Measurements from ENCODE around the gene SETBP1.

Gene SETBP1

DNA sequence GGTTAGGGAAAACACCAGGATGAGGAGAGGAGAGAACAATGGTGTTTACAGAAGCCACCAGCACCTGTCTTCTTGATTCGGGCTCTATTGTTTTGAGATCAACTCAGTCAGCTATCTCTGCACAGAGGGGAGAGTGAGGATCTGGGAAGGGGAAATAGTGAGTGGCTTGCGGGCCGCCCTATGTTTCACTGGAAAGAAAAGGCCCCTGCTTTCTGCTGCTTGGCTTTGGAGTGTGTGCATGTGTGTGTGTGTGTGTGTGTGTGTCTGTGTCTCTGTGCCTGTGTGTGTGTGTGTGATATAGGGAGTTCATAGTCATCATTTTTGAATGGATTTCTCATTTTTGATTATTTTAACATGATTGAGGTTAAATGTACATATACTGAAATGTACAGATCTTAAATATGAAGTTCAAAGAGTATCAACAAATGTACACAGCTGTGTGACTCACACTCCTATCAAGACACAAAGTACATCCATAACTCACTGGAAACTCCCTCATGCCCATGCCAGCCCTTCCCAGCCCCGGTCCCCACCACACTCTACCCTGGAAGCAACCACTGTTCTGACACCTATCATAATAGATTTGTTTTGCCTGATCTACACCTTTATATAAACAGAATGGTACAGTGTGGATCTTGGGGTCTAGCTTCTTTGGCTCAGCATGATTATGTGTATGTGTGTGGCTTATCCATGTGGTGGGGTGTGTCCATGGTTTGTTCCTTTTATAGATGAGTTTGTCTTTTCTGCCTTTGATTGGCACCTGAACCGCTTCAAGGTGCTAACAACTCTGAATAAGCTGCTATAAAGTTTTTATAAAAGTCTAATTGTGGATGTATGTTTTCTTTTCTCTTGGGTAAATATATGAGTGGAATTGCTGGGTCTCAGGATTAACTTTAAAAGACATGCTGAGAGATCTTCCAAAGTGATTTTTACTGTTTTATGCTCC is 258.3 kb downstream of the SETBP1 start:
- TF ChIP-seq CTCF (IDR thresholded peaks at IDR 0.05; ENCODE audit: control insufficient read depth, extremely low read depth, insufficient read depth) = no peak
- DNase-seq (ENCODE audit: low read depth) = no peak
- H3K4me3 ChIP-seq (ENCODE audit: low read depth, low read length) = no peak overlapping the region

GRCh38 chr18:44941516-44941915 is 260.8 kb downstream of the SETBP1 start:
- no peak for DNase-seq (ENCODE audit: low read depth)
- no peak overlapping the region for H3K4me3 ChIP-seq (ENCODE audit: low read depth, low read length)
- TF ChIP-seq CTCF (IDR thresholded peaks at IDR 0.05; ENCODE audit: control insufficient read depth, extremely low read depth, insufficient read depth) = no peak

GRCh38 chr18:44942073-44942472 is 261.4 kb downstream of the SETBP1 start:
- no peak for DNase-seq (ENCODE audit: low read depth)
- H3K4me3 ChIP-seq (ENCODE audit: low read depth, low read length) = no peak overlapping the region
- no peak for TF ChIP-seq CTCF (IDR thresholded peaks at IDR 0.05; ENCODE audit: control insufficient read depth, extremely low read depth, insufficient read depth)

- no peak for DNase-seq (ENCODE audit: low read depth)
- no peak for TF ChIP-seq CTCF (IDR thresholded peaks at IDR 0.05; ENCODE audit: control insufficient read depth, extremely low read depth, insufficient read depth)
- no peak overlapping the region for H3K4me3 ChIP-seq (ENCODE audit: low read depth, low read length)
These were observed 262.7 kb downstream of the SETBP1 start for GRCh38 chr18:44943311-44943881.

GRCh38 chr18:44944461-44944860 is 263.8 kb downstream of the SETBP1 start:
- TF ChIP-seq CTCF (IDR thresholded peaks at IDR 0.05; ENCODE audit: control insufficient read depth, extremely low read depth, insufficient read depth) = no peak
- no peak overlapping the region for H3K4me3 ChIP-seq (ENCODE audit: low read depth, low read length)
- no peak for DNase-seq (ENCODE audit: low read depth)

DNA sequence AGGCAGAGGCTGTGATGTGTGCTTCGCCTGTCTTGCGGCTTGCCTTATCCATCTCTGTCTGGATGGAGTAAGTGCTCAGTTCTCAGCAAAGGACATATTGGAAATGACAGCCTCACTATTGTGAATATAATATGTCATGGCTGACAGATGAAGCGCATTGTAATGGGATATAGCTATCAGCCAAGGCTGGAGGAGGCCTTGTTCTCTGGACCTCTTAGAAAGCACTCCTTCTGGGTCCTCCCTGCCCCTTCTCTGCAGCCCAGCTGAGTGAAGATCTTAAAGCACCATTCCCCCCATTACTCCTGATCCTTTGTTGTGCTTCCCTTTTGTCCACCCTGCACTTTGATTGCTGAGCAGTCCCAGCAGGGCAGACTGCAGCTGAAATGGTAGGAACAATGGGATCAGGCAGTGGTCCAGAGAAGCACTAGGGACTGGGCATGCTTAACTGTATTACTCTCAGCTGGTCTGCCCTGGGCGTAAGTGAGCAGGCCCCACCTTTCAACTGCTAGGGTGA is 265.3 kb downstream of the SETBP1 start:
- TF ChIP-seq CTCF (IDR thresholded peaks at IDR 0.05; ENCODE audit: control insufficient read depth, extremely low read depth, insufficient read depth) = no peak
- DNase-seq (ENCODE audit: low read depth) = no peak
- H3K4me3 ChIP-seq (ENCODE audit: low read depth, low read length) = no peak overlapping the region
